T-helper 1 cell (primary cell): Measurements from ENCODE around the gene COL23A1.
"Not testable (repeated sequence)": the region's sequence is repeated elsewhere in the genome, so short reads cannot be mapped to it uniquely, and the experiment has no call there.

ENCODE experiments used
- DNase-seq, 5 donors: peaks; one replicate each; pipeline ENCODE4 v3.0.0-alpha.2; 2012 to 2020

Gene COL23A1

DNA sequence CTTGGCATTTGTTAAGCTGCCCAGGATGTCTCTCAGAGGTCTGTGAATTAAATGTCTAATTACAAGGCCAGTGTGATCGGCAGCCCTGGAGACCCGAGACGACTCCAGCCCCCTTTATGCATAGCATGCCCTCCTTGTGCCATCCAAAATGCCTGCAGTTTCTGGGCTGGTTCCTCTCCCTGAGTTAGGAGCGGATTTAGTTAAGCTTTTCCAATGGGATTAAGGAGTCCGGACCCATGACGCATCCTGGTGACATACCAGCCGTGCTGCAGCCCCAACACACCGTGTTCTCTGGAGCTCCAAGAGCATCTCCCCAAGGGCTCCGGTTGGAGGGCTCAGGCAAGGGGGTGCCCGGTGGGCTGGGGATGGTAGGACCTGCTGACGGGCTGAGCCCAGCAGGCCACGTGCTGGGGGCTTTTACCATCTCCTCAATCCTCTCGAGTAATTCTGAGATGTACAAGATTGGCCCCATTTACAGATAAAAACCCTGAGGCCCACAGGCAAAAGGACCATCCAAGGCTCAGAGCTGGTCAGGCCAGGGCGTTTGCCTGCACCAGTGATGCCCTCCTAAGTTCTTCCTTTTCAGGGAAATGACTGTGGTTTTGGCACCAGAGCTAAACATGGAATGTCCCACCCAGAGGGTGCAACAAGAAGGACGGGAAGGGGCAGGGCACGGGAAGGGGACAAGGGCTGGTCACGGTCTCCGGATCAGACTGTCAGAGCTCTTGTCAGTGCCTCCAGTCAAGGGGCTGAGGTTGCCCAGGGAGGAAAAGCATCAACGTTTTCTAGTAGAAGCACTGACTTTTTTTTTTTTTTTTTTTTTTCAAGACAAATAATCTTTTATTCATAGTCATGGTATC, 275.0 kb downstream of the COL23A1 start:
- no peak for DNase-seq

- DNase-seq, result no peak
Observed at GRCh38 chr5:178314061-178314660, 276.0 kb downstream of the COL23A1 start.

DNA sequence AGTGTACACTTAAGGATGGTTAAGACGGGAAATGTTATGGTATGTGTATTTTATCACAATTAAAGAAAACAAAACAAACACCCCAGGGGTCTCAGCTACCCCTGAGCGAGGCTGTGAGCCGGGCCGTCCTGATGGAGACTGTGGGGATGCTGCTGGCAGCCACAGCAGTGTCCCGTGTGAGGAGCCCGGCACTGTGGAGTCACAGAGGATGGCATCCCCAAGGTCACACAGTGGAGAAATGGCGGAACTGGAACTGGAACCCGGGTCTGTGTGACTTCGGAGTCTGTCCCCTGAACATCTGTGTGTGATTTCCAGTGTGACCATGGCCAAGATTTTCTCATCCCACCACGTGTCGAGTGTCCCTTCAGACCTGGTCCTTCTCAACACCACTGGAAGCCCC, 276.9 kb downstream of the COL23A1 start:
- no peak for DNase-seq

- no peak for DNase-seq
Observed at GRCh38 chr5:178312880-178313282, 277.3 kb downstream of the COL23A1 start.

- no peak for DNase-seq
Observed at GRCh38 chr5:178310130-178310865, 279.9 kb downstream of the COL23A1 start.

DNA sequence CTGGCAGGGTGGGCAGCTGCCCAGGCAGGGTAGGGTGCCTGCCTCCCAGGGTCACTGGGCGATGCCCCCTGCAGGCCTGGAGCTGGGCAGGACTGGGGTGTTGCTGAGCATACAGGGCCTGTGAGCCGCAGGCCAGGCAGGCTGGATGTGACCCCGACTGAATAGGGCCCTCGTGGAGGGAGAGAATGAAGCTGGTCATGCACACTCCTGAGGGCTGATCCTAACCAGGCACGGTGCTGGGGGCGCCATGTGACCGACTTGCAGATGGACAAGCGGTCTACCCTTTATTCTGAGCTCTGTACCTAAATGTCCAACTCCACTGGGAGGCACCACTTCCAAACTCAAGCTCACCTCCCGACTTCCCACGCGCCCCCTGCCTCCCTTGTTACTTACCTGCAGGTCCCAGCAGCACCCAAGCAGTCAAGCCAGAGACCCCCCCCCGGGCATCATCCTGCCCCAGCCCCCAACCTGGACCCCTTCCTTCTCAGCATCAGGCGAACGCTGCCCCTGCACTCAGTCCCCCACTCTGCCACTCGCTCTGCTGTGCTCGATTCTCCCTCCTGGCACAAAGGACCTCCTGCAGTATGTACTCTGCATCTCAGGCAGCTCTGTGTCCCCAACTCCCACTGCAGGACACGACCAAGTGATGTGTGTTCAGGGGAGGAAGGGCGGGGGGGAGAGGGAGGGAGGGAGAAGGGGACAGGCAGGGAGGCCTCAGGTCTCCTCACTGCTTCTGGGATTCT, 280.8 kb downstream of the COL23A1 start:
- DNase-seq, result no peak

GRCh38 chr5:178308541-178309092, 281.6 kb downstream of the COL23A1 start:
- DNase-seq, result no peak

- no peak for DNase-seq
Observed at GRCh38 chr5:178307267-178308045, 282.7 kb downstream of the COL23A1 start.

DNA sequence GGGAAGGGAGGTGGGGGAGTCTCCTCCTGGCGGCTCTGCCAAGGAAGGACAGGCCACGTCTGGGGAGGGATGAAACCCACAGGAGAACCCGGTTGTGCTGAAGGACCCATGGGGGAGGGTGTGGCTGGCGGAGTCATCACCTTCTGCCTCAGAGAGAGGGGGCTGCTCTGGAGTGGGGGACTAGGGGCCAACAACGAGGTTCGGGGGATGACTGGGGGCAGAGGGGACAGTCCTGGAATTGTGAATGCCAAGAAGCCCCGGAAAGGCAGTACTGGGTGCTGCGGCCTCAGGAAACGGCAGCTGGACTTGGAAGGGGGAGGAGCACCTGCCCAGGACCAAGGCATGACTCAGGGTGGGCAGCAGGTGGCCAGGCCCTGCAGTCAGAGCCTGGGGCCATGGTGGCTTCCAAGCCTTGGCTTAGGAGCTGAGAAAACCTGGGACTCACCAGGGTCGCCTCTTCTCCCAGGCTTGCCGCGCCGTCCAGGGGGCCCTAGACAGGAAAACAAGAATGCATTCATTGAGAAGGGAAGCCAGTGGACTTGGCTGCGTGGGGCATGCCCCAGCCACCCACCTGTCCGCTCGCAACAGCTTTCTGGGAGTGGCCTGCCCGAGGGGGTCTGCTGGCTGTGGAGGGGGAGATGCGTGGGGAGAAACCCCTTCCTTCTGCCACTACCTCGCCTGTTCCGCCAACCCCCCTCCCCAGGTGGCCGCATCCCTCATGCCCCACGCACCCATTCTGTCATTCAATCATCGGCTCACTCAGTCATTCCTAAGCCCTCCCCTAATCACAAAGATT, 283.6 kb downstream of the COL23A1 start:
- DNase-seq, result no peak

DNA sequence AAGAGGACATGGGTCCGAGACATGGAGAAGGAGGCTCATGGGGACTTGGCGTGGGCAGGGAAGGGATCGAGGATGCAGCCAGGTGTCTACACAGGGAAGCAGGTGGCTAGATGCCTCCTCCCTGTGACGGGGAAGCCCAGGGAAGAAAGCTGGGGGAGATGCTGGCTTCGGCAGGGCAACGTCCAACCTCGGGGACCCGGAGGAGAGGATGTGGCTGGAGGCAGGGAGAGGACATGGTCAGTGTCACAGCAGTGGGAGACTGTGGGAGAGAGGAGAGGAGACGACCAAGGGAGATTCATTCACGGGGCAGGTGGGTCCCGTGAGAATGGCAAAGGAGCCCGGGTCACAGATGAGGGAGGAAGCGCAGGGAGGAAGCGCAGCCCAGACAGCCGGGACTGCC, 284.4 kb downstream of the COL23A1 start:
- DNase-seq, result no peak

- DNase-seq, result no peak
Observed at GRCh38 chr5:178304761-178305645, 285.2 kb downstream of the COL23A1 start.

- DNase-seq, result no peak
Observed at GRCh38 chr5:178304016-178304415, 286.2 kb downstream of the COL23A1 start.

DNA sequence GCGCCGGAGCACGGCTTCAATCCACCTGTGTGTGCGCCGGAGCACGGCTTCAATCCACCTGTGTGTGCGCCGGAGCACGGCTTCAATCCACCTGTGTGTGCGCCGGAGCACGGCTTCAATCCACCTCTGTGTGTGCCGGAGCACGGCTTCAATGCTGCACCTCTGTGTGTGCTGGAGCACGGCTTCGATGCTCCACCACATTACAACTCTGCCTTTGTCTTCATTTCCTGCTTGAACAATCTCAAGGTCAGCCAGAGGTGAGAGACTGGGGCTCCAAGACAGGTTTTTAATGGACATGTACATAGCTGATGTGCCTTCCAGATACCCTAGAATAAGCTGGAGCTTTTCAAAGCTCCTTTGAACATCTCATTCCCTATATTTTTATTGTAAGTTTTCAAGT, 287.9 kb downstream of the COL23A1 start:
- not testable (repeated sequence) for DNase-seq

DNA sequence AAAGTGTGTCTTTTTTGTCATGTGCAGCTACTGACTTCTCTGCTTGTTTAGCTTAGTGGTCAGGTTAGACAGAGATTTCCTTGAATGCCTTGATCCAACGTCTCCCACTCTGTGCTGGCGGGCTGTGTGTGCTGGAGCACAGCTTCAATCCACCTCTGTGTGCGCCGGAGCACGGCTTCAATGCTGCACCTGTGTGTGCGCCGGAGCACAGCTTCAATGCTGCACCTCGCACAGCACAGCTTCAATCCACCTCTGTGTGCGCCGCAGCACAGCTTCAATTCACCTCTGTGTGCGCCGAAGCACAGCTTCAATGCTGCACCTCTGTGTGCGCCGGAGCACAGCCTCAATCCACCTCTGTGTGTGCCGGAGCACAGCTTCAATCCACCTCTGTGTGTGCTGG, 288.6 kb downstream of the COL23A1 start:
- DNase-seq, result no peak

GRCh38 chr5:178298283-178298807, 291.8 kb downstream of the COL23A1 start:
- DNase-seq, result no peak

DNA sequence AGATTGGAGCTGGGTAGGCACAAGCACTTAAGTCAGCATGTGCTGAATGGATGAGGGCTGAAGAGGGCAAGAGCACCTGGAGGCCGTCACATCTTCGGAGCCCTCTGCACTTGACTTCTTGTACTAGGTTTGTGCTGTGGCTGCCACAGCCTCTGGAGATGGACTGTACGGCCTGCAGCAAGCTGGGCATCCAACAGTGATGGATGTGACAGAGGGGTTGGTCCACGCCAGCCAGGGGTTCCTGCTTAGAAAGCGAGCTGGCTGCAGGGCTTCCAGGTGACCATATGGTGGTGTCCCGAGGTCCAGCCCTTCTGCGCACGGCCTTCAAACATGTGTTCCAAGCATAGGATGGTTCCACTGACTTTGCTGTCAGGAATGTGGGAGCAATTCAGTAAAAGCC, 292.4 kb downstream of the COL23A1 start:
- DNase-seq, result no peak

DNA sequence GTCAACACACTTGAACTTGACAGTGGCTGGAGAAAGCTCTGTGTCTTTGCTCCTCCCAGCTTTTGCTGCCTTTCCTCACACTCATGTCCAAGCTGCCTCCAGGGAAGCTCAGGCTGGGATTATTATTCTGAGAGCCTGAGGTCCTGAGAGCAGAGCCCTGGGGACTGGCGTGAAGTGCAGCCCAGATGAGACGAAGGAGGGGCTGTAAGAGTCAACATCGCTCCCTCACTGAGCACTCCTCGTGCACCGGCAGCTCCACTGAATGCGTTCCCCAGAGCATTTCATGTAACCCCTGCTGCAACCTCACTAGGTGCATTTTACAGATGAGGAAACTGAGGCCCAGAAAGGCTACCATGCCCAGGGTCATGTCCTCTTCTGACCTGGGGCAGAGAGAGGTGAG, 294.1 kb downstream of the COL23A1 start:
- no peak for DNase-seq

DNA sequence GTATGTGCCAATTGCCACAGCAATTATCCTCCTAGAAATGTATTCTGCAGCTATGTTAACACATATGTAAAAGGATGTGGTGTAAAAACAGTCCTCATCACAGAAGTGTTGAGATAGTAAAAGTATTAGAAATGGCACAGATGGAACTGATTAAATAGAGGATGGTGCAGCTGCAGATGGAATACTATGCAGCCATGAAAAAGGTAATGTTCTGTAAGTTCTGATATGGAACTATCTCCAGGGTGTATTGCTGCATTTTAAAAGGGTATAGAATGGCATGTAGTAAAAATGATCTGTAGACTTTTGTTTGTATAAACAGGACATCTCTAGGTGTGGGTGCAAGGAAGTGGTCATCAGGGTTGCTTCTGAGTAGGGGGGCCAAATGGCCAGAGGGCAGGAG, 294.6 kb downstream of the COL23A1 start:
- no peak for DNase-seq

- DNase-seq, result no peak
Observed at GRCh38 chr5:178293815-178294214, 296.4 kb downstream of the COL23A1 start.

- no peak for DNase-seq
Observed at GRCh38 chr5:178293400-178293799, 296.8 kb downstream of the COL23A1 start.
